T47D (cell line): ENCODE results near the gene ZNF480.

Experiments
- DNase-seq, 2 experiments: peaks; one replicate each; pipeline versions ENCODE4 v3.0.0 to v3.0.0-alpha.2; 2011 to 2012; ENCODE audit warnings: low read depth in 1 of 2, low spot score in 1 of 2
- JUND ChIP-seq: IDR thresholded peaks from 2 replicates; pipeline ENCODE4 v1.6.1; 2012; ENCODE audit warnings: low read depth
- in situ Hi-C: cut with HindIII; loops from 2 replicates; pipeline ENCODE4 v1.10.0; 2016; ENCODE audit warnings: low sequenced_read_pairs, low pct_unique_long_range_greater_than_20kb

Gene ZNF480

DNA sequence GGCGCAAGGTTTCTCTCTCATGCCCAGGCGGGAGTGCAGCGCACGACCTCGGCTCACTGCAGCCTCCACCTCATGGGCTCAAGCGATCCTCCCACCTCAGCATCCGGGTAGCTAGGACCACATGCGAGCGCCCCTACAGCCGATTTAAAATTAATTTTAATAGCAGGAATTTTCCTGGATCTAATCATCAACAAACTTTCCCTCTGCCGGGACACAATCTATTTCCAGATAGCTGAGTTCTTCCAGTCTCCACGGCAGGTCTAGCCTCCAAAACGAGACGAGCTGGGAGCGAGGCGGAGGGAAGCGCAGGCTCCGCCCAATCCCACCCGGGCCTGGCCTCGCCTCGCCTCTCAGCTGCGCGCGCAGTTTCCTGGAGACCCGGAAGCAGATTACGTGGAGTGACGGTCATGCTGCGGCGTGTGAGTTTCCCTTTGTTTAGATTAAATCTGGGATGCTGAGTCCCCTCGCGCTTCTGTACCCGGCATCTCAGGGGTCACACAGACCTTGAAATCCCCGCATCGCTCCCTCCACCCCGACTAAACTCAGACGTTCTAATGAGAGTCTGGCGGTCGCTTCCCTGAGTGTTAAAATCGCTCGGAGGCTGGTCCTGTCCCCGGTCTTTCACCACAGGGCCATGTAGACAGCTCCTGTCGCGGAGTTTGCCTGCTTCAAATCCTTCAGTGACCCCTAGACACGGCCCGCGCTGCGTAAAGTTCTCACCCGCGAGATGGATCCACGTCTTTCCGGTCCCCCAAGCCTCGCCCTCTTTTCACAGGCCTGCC is 72.8 kb downstream of the ZNF480 start, which contains the start of gene ZNF880:
TSS of gene ZNF880 (plus strand) at position 365 of the 782 bp plus-strand sequence. CDS start at position 408, 43 bp downstream.
- in situ Hi-C loops: no loop called here
- no peak for TF ChIP-seq JUND
- DNase-seq: no peak

DNA sequence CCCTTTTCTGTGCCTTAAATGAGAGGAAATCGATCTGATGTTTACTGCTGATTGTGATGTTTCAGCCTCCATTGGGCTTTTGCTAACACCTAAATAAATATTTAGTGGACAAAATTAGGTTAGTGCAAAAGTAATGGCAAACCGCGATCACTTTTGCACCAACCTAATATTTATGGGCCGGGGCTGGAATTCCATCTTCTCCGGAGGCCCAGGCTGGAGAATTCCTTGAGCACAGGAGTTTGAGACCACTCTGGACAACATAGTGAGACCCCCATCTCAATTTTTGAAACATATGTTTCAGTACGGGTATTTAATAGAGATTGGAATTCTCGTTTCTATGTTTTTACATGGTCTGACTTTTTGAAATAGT is 73.4 kb downstream of the ZNF480 start:
- no peak for TF ChIP-seq JUND
- in situ Hi-C loops: no loop called here
- no peak for DNase-seq
